Esophagus muscularis mucosa (tissue), 4 donors: Measurements from ENCODE around the gene CCNL2.

ENCODE experiments used
- CTCF ChIP-seq, 3 experiments: fragments of 200-600 bp in 2 of 3; fragments of 450-650 bp in 1 of 3; sonication (generic) in 2 of 3; IDR thresholded peaks; one replicate each; pipeline ENCODE4 v1.5.1; 2017 to 2019; ENCODE audit warnings: antibody characterized with exemption in 3 of 3, mild to moderate bottlenecking in 2 of 3, moderate library complexity in 1 of 3
- EP300 ChIP-seq: sonication (generic); formaldehyde crosslinking; IDR thresholded peaks from one replicate; pipeline ENCODE4 v1.6.1; 2017; ENCODE audit warnings: antibody characterized with exemption
- POLR2A ChIP-seq: fragments of 450-650 bp; IDR thresholded peaks from one replicate; pipeline ENCODE4 v1.6.1; 2017; ENCODE audit warnings: antibody characterized with exemption, moderate library complexity, mild to moderate bottlenecking, low read depth

- TF ChIP-seq CTCF (IDR thresholded peaks at IDR 0.05) = no peak
- TF ChIP-seq POLR2A = no peak
- TF ChIP-seq EP300 = no peak
These were observed 19.6 kb upstream of the CCNL2 start for GRCh38 chr1:1418464-1419362.
